Stimulated activated CD4-positive, alpha-beta T cell treated with anti-CD3 and anti-CD28 coated beads, Interleukin-1b, Interleukin-23, amount 100 ng/mL, for 1 hour (primary cell): ENCODE measurements around the gene KLHDC1.
"Not testable (repeated sequence)": the region's sequence is repeated elsewhere in the genome, so short reads cannot be mapped to it uniquely, and the experiment has no call there.

Source experiments
- DNase-seq, 2 donors: peaks; one replicate each; pipeline ENCODE4 v3.0.0-alpha.2; 2020; ENCODE audit warnings: low read depth in 2 of 2

KLHDC1 gene

GRCh38 chr14:49721733-49722435 lies 29.0 kb downstream of the KLHDC1 start:
- not testable (repeated sequence) for DNase-seq

- DNase-seq = no peak
These were observed 34.3 kb downstream of the KLHDC1 start for GRCh38 chr14:49727171-49727570.

- no peak for DNase-seq
These were observed 40.0 kb downstream of the KLHDC1 start for GRCh38 chr14:49732896-49733295.

- DNase-seq = no peak
These were observed 40.9 kb downstream of the KLHDC1 start for GRCh38 chr14:49733836-49734235.

DNA sequence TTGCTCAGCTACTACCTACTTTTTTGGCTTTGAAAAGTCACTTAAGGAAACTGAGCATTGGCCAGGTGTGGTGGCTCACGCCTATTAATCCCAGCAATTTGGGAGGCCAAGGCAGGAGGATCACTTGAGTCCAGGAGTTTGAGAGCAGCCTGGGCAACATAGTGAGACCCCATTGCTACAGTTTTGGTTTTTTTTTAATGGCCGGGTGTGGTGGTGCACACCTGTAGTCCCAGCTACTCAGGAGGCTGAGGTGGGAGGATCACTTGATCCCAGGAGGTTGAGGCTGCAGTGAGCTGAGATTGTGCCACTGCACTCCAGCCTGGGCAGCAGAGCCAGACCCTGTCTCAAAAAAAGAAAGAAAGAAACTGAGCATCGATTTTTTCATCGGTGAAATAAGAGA lies 42.7 kb downstream of the KLHDC1 start:
- DNase-seq = not testable (repeated sequence)

DNA sequence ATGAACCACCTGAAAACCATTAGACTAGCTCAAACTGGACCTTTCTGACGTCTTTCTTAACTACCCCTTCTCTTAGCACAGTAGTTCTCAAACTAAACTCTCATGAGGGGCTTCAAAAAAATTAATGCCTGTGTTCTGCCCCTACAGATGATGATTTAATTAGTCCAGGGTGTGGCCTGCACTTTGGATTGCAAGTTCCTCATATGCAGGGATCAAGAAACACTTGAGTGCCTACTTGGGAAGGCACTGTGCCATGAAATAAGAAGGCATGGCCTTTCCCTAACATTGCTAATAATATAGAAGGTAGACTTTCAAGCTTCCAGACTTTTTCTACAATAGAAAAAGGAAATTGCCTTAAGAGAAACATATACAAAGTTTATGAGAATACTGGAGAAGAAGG lies 52.3 kb downstream of the KLHDC1 start:
- DNase-seq = no peak

DNA sequence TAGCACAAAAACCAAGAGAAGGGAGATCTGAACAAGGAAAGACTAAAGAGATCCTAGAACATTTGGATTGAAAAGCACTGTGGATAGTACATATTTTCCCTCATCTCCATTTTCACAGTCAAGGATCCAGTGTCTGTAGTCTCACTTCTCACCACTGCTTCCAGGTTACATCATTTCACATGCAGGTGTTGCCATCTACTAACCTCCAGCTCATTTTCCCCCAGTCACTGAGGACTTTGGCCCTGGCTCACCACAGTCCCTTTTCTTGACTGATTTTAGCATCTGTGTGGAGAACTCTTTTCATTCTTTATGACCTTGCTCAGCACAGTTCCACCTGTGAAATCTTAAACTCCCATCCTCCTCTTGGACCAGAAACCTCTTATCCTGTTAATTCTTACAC lies 53.6 kb downstream of the KLHDC1 start:
- not testable (repeated sequence) for DNase-seq

- DNase-seq = no peak
These were observed 61.7 kb downstream of the KLHDC1 start for GRCh38 chr14:49754570-49755097.

DNA sequence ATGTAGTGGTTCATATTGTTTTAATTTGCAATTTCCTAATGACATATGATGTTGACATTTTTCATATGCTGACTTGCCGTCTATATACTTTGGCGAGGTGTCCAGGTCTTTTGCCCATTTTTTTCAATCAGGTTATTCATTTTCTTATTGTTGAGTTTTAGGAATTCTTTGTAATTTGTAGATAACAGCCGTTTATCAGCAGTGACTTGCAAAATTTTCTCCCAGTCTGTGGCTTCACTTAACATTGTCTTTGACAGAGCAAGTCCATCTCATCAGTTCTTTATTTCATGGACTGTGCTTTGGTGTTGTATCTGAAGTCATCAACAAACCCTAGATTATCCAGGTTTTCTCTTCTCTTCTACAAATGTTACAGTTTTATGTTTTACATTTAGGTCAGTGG lies 62.5 kb downstream of the KLHDC1 start:
- DNase-seq = no peak

- DNase-seq = no peak
These were observed 69.1 kb downstream of the KLHDC1 start for GRCh38 chr14:49761839-49762551.

DNA sequence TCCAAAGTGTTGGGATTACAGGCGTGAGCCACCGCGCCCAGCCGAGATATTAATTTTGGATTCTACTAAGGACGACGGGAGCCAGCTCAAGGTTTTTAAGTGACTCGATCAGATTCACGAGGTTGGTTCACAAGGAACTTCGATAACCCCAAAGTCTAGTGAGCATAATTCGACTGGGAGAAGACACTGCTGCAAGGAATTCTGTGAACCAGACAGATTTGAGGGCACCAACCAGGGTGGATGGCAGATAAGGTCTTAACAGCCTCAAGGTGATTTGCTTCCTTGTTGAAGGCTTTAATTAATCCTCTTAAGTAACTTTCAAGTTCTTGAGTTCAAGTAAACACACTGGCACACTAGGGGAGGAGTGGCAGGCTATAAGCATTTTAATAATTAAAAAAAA lies 73.9 kb downstream of the KLHDC1 start:
- no peak for DNase-seq

GRCh38 chr14:49767270-49767570 lies 74.3 kb downstream of the KLHDC1 start:
- no peak for DNase-seq

DNA sequence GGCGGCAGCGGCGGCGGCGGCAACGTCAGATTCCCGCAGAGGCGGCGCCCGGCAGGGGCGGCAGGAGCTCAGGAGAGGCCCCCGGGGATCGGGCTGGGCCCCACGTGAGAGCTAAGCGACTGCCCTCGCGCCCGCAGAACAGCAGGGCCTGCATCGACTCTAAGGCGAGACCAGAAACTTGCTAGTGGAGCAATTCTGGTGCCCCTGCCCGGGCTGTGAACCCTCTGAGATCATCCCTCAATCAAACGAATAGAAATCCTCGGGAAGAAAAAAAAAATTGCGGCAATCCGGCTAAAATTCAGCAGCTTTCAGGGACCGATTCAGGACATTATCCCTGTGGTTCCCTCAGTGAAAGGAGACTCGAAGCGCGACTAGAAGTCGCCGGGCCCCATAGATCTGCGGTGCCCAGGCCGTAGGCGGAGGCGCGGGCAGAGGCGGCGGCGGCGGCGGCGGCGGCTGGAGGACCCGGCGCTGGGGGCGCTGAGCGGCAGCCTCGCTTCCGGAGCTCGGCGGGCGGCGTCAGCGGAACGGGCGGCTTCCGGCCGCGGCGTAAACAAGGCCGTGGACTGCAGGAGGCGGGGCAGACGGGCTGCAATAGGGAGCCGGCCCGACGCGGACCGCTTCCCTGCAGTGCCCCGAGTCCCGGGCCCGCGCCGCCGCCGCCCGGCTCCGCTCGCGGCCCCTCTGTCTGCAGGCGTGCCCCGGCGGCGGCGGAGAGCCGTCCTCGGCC lies 74.8 kb downstream of the KLHDC1 start, which contains the start of gene KLHDC2:
Gene KLHDC2, plus strand, starts transcription at position 583 of the 730 bp plus-strand sequence. CDS start 316 bp downstream, outside the sequence.
- DNase-seq = peak; percentile 70 to 71

DNA sequence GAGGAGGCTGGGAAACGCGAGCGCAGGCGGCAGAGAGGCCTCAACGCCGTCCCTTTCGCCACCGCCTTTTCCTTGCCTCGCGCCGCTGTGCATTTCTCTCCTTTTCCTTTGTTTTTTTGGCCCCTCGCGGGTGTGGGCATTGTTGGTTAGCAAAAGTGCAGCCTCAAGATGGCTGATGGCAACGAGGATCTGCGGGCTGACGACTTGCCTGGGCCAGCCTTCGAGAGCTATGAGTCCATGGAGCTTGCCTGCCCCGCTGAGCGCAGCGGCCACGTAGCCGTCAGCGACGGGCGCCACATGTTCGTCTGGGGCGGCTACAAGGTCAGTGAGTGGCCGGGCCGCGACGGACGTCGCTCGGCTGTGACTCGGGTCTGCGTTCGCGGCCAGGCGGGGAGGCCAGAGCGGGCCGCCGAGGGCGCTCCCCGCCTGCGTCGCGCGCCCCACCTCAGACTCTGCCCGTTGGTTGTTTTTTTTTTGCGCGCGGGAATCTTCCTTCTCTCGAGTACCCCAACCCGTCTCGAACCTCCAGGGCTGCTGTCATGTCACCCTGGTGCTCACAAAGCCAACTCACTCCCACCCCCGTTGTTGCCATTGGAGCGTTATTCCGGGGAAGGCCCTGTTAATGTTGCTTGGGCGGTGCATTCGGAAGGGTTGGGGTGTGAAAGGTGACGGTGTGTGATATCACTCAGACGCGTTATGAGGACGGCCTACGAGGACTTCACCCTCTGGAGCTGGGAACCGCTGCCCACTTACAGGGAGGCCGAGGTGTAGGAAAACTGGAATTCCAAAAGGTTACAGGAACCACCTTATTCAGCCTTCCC lies 75.6 kb downstream of the KLHDC1 start:
- DNase-seq = peak; percentile 7 to 44

- no peak for DNase-seq
These were observed 76.3 kb downstream of the KLHDC1 start for GRCh38 chr14:49769171-49769570.

- no peak for DNase-seq
These were observed 76.8 kb downstream of the KLHDC1 start for GRCh38 chr14:49769581-49770211.

GRCh38 chr14:49770212-49770817 lies 77.4 kb downstream of the KLHDC1 start:
- DNase-seq = no peak

DNA sequence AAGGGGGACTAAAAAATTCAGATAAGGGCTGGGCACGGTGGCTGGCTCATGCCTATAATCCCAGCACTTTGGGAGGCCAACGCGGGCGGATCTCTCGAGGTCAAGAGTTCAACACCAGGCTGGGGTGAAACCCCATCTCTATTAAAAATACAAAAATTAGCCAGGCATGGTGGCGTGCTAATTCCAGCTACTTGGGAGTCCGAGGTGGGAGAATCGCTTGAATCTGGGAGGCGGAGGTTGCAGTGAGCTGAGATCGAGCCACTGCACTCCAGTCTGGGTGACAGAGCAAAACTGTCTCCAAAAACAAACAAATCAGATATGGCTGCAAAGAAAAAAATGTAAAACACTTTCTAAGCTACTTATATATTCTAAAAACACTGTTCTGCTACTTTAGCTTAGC lies 78.8 kb downstream of the KLHDC1 start:
- not testable (repeated sequence) for DNase-seq

DNA sequence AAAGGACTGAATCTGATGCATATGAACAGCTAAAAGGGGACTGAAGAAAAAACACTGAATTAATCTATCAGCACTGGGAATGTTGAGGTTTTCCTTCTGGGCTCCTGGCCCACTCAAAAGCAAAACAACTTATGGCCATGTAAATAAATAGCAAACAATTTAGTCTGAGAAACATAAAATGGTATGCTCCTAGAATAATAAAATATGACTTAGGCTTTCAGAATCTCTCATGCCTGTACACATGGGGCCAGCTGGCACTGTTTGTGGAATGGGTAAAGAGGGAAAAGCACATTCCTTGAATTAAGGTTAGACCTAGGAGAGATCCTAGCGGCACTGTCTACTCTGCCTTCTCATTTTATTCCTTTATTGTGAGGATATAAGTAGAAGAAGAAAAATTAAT lies 81.2 kb downstream of the KLHDC1 start:
- DNase-seq = no peak

GRCh38 chr14:49778421-49778820 lies 85.5 kb downstream of the KLHDC1 start:
- DNase-seq = no peak

DNA sequence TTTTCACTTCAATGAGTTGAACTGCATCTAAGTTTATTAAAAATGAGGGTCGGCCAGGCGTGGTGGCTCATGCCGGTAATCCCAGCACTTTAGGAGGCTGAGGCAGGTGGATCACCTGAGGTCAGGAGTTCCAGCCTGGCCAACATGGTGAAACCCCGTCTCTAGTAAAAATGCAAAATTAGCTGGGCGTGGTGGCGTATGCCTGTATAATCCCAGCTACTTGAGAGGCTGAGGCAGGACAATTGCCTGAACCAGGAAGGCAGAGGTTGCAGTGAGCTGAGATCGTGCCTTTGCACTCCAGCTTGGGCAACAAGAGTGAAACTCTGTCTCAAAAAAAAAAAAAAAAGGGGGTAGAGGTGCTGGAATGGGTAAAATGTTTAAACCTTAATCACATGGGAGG lies 88.1 kb downstream of the KLHDC1 start:
- DNase-seq = not testable (repeated sequence)
